HL-60 (cell line): ENCODE data around the gene SIAH3.

Experiments used
- GABPA ChIP-seq: IDR thresholded peaks from 2 replicates; pipeline ENCODE4 v1.6.1; 2012; ENCODE audit warnings: low read depth
- POLR2AphosphoS5 ChIP-seq: IDR thresholded peaks from 2 replicates; pipeline ENCODE4 v1.6.1; 2012; ENCODE audit warnings: low read depth
- TF ChIP-seq, protein P1 (sequence below): IDR thresholded peaks from one replicate; pipeline ENCODE4 v1.5.1; 2011; ENCODE audit warnings: low read length, control low read depth, inconsistent platforms; ENCODE audit not compliant: insufficient read depth
- TF ChIP-seq, protein P2 (sequence below): IDR thresholded peaks from 2 replicates; pipeline ENCODE4 v1.6.1; 2012; ENCODE audit warnings: low read depth; ENCODE audit not compliant: insufficient replicate concordance

DNA sequence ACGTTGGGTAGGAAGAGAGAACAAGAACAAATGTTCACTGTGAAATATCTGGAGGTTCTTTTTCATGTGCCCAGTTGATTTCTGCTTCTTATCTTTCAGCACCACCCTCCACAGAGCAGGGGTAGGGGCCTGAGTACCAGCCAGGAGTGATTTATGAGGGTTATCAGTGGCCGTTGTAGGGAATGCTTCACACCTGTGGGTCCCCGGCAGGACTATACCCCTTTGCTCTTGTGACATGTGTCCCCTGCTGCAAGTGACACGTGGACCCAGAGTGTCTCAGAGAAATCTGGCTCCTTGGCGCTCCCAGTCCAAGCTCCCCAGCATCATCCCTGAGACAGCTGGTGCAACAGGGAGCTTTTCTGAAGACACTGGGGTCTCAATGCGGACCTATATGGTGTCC lies 29.7 kb downstream of the SIAH3 start:
- TF ChIP-seq, protein P1, sequence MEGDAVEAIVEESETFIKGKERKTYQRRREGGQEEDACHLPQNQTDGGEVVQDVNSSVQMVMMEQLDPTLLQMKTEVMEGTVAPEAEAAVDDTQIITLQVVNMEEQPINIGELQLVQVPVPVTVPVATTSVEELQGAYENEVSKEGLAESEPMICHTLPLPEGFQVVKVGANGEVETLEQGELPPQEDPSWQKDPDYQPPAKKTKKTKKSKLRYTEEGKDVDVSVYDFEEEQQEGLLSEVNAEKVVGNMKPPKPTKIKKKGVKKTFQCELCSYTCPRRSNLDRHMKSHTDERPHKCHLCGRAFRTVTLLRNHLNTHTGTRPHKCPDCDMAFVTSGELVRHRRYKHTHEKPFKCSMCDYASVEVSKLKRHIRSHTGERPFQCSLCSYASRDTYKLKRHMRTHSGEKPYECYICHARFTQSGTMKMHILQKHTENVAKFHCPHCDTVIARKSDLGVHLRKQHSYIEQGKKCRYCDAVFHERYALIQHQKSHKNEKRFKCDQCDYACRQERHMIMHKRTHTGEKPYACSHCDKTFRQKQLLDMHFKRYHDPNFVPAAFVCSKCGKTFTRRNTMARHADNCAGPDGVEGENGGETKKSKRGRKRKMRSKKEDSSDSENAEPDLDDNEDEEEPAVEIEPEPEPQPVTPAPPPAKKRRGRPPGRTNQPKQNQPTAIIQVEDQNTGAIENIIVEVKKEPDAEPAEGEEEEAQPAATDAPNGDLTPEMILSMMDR: no peak
- TF ChIP-seq POLR2AphosphoS5: no peak
- TF ChIP-seq, protein P2, sequence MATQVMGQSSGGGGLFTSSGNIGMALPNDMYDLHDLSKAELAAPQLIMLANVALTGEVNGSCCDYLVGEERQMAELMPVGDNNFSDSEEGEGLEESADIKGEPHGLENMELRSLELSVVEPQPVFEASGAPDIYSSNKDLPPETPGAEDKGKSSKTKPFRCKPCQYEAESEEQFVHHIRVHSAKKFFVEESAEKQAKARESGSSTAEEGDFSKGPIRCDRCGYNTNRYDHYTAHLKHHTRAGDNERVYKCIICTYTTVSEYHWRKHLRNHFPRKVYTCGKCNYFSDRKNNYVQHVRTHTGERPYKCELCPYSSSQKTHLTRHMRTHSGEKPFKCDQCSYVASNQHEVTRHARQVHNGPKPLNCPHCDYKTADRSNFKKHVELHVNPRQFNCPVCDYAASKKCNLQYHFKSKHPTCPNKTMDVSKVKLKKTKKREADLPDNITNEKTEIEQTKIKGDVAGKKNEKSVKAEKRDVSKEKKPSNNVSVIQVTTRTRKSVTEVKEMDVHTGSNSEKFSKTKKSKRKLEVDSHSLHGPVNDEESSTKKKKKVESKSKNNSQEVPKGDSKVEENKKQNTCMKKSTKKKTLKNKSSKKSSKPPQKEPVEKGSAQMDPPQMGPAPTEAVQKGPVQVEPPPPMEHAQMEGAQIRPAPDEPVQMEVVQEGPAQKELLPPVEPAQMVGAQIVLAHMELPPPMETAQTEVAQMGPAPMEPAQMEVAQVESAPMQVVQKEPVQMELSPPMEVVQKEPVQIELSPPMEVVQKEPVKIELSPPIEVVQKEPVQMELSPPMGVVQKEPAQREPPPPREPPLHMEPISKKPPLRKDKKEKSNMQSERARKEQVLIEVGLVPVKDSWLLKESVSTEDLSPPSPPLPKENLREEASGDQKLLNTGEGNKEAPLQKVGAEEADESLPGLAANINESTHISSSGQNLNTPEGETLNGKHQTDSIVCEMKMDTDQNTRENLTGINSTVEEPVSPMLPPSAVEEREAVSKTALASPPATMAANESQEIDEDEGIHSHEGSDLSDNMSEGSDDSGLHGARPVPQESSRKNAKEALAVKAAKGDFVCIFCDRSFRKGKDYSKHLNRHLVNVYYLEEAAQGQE: no peak
- TF ChIP-seq GABPA: no peak
